ENCODE measurements around the gene PDE1A. TPM values are rescaled to one million over a fixed set of nuclear protein-coding genes. Genes with fewer than 3 reads are reported as not detected.

The PDE1A gene
- total and polyA plus RNA-seq, 10 of the 15 experiments (the other 5 are each of a cell fraction or from before 2014, with no cell fraction given) = 1.1 TPM; not detected in 9

DNA sequence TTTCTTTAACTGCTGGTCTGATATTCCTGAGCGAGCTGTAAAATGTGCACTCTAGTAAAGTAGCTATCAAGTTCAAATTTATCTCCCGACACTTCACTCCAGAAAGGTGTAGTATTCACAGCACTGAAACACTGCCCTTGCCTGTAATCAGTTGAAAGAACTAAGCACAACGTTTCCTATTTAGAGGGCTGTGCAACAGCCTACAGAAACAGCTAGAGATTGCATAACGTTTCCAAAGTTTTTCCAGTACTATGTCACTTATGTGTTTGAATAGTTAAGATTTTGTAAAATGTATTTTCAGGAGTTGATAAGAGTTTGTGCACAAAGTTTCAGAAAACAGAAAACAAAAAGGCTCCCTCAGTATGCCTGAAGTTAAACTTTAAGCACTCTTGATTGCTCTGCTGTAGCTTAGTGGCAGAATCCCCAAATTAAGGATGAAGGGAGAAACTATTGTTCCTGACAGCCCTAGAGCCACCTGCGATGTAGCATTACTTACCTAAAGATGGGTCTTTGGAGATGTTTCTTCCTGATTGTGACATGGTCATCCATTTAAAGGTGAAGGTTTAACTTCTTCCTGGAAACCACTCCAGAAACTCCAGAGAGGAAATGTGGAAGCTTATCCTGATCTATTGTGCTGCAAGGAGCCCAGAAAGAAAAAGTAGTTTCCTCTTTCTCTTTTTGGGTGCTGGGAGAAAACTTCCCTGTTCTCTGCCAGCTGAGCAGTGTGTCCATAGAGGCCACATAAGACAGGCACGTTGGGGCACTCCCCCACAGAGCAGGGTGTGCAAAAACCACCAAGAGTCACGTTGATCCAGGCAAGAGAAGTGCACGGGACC is 536 bp downstream of the PDE1A start:
- 16% methylated on average over 8 of the region's 8 CpGs for WGBS (ENCODE audit: insufficient coverage, insufficient replicate concordance, low lambda C conversion rate, missing lambda C conversion rate)
- TF ChIP-seq, protein P1, sequence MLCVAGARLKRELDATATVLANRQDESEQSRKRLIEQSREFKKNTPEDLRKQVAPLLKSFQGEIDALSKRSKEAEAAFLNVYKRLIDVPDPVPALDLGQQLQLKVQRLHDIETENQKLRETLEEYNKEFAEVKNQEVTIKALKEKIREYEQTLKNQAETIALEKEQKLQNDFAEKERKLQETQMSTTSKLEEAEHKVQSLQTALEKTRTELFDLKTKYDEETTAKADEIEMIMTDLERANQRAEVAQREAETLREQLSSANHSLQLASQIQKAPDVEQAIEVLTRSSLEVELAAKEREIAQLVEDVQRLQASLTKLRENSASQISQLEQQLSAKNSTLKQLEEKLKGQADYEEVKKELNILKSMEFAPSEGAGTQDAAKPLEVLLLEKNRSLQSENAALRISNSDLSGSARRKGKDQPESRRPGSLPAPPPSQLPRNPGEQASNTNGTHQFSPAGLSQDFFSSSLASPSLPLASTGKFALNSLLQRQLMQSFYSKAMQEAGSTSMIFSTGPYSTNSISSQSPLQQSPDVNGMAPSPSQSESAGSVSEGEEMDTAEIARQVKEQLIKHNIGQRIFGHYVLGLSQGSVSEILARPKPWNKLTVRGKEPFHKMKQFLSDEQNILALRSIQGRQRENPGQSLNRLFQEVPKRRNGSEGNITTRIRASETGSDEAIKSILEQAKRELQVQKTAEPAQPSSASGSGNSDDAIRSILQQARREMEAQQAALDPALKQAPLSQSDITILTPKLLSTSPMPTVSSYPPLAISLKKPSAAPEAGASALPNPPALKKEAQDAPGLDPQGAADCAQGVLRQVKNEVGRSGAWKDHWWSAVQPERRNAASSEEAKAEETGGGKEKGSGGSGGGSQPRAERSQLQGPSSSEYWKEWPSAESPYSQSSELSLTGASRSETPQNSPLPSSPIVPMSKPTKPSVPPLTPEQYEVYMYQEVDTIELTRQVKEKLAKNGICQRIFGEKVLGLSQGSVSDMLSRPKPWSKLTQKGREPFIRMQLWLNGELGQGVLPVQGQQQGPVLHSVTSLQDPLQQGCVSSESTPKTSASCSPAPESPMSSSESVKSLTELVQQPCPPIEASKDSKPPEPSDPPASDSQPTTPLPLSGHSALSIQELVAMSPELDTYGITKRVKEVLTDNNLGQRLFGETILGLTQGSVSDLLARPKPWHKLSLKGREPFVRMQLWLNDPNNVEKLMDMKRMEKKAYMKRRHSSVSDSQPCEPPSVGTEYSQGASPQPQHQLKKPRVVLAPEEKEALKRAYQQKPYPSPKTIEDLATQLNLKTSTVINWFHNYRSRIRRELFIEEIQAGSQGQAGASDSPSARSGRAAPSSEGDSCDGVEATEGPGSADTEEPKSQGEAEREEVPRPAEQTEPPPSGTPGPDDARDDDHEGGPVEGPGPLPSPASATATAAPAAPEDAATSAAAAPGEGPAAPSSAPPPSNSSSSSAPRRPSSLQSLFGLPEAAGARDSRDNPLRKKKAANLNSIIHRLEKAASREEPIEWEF (IDR thresholded peaks at IDR 0.05; ENCODE audit: insufficient replicate concordance, low read depth, low read length) = no peak
- TF ChIP-seq, protein P2, sequence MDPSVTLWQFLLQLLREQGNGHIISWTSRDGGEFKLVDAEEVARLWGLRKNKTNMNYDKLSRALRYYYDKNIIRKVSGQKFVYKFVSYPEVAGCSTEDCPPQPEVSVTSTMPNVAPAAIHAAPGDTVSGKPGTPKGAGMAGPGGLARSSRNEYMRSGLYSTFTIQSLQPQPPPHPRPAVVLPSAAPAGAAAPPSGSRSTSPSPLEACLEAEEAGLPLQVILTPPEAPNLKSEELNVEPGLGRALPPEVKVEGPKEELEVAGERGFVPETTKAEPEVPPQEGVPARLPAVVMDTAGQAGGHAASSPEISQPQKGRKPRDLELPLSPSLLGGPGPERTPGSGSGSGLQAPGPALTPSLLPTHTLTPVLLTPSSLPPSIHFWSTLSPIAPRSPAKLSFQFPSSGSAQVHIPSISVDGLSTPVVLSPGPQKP (IDR thresholded peaks at IDR 0.05; ENCODE audit: low read depth, low read length) = no peak
- TF ChIP-seq, protein P3, sequence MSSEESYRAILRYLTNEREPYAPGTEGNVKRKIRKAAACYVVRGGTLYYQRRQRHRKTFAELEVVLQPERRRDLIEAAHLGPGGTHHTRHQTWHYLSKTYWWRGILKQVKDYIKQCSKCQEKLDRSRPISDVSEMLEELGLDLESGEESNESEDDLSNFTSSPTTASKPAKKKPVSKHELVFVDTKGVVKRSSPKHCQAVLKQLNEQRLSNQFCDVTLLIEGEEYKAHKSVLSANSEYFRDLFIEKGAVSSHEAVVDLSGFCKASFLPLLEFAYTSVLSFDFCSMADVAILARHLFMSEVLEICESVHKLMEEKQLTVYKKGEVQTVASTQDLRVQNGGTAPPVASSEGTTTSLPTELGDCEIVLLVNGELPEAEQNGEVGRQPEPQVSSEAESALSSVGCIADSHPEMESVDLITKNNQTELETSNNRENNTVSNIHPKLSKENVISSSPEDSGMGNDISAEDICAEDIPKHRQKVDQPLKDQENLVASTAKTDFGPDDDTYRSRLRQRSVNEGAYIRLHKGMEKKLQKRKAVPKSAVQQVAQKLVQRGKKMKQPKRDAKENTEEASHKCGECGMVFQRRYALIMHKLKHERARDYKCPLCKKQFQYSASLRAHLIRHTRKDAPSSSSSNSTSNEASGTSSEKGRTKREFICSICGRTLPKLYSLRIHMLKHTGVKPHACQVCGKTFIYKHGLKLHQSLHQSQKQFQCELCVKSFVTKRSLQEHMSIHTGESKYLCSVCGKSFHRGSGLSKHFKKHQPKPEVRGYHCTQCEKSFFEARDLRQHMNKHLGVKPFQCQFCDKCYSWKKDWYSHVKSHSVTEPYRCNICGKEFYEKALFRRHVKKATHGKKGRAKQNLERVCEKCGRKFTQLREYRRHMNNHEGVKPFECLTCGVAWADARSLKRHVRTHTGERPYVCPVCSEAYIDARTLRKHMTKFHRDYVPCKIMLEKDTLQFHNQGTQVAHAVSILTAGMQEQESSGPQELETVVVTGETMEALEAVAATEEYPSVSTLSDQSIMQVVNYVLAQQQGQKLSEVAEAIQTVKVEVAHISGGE (CRISPR knock-in tag; IDR thresholded peaks at IDR 0.05) = no peak
- no peak for TF ChIP-seq TBL1XR1 (IDR thresholded peaks at IDR 0.05; ENCODE audit: low read depth, low read length)
- TF ChIP-seq SUPT20H (IDR thresholded peaks at IDR 0.05; ENCODE audit: borderline replicate concordance, control insufficient read depth, low read depth, low read length) = no peak
- TF ChIP-seq ATF7 (IDR thresholded peaks at IDR 0.05; ENCODE audit: low read depth) = no peak
- TF ChIP-seq CBX3 (IDR thresholded peaks at IDR 0.05; ENCODE audit: borderline replicate concordance, low read depth) = no peak
- no peak for TF ChIP-seq EZH2 (IDR thresholded peaks at IDR 0.05; ENCODE audit: borderline replicate concordance, control insufficient read depth, low read depth, low read length)
- no peak for TF ChIP-seq CREB1 (IDR thresholded peaks at IDR 0.05; ENCODE audit: low read depth)
- no peak for TF ChIP-seq SREBF2 (IDR thresholded peaks at IDR 0.05; ENCODE audit: low read length)
- TF ChIP-seq, protein P4, sequence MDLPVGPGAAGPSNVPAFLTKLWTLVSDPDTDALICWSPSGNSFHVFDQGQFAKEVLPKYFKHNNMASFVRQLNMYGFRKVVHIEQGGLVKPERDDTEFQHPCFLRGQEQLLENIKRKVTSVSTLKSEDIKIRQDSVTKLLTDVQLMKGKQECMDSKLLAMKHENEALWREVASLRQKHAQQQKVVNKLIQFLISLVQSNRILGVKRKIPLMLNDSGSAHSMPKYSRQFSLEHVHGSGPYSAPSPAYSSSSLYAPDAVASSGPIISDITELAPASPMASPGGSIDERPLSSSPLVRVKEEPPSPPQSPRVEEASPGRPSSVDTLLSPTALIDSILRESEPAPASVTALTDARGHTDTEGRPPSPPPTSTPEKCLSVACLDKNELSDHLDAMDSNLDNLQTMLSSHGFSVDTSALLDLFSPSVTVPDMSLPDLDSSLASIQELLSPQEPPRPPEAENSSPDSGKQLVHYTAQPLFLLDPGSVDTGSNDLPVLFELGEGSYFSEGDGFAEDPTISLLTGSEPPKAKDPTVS (IDR thresholded peaks at IDR 0.05; ENCODE audit: low read depth, low read length) = no peak

More for the DNA sequence above, 536 bp downstream of the PDE1A start:
- no peaks in the 10 kb centered on the region for H4K20me1 ChIP-seq (ENCODE audit: control insufficient read depth, insufficient read depth)
- no peak overlapping the region for H2AFZ ChIP-seq (ENCODE audit: control insufficient read depth, low read depth, low read length)
- ChIA-PET RAD21 (ENCODE audit: unreplicated experiment) (no interaction called here), POLR2A (no interaction called here), SMC1A (ENCODE audit: uncharacterized antibody, unreplicated experiment) (interaction anchor here (1.0 to 1.1 kb wide), 2 partner anchors 18 to 19 kb away, joined by 3 to 4 read pairs; no protein-coding TSS in a partner anchor), CTCF (interaction anchor here (1.0 kb wide), 1 partner anchor 223 kb away, joined by 3 read pairs; no protein-coding TSS in a partner anchor)
- H3K27me3 ChIP-seq (replicated peaks in 1 of 2; ENCODE audit: control insufficient read depth in 2 of 2, insufficient read depth in 2 of 2, low read length in 1 of 2) = no peaks in the 10 kb centered on the region; a peak in 1 of 4 replicates
- H3K27ac ChIP-seq (ENCODE audit: control insufficient read depth, insufficient read depth) = no peak overlapping the region
- no peak for ATAC-seq
- H3K4me1 ChIP-seq (ENCODE audit: control insufficient read depth, insufficient read depth, low read length) = no peaks in the 10 kb centered on the region
- H3K79me2 ChIP-seq (ENCODE audit: control insufficient read depth, insufficient read depth, low read length) = no peaks in the 10 kb centered on the region
- H3K9ac ChIP-seq (ENCODE audit: control insufficient read depth, insufficient read depth, low read length) = no peak overlapping the region
- in situ Hi-C loops (cut with MboI) (no loop called here), intact Hi-C loops (cut with micrococcal nuclease; ENCODE audit: unreplicated experiment) (no loop called here)
- no peak overlapping the region for H3K4me2 ChIP-seq (ENCODE audit: control insufficient read depth, insufficient read depth)
- no peak for DNase-seq (ENCODE audit: low read depth, low spot score)
- no peak overlapping the region for H3K4me3 ChIP-seq
- no TSS peak for BruUV-seq (replicated peaks)
- no peak for FAIRE-seq
- no peaks in the 10 kb centered on the region for H3K36me3 ChIP-seq (ENCODE audit: control insufficient read depth in 2 of 2, insufficient read depth in 2 of 2, low read length in 1 of 2)
- no peaks in the 10 kb centered on the region for H3K9me3 ChIP-seq (replicated peaks; ENCODE audit: control insufficient read depth, insufficient read depth, low read length)

Data from GM12878 (cell line).